ENCODE results near the gene SLC22A15.

- no peak for TF ChIP-seq EZH2 (IDR thresholded peaks at IDR 0.05; ENCODE audit: low read length)
- TF ChIP-seq, protein P1, sequence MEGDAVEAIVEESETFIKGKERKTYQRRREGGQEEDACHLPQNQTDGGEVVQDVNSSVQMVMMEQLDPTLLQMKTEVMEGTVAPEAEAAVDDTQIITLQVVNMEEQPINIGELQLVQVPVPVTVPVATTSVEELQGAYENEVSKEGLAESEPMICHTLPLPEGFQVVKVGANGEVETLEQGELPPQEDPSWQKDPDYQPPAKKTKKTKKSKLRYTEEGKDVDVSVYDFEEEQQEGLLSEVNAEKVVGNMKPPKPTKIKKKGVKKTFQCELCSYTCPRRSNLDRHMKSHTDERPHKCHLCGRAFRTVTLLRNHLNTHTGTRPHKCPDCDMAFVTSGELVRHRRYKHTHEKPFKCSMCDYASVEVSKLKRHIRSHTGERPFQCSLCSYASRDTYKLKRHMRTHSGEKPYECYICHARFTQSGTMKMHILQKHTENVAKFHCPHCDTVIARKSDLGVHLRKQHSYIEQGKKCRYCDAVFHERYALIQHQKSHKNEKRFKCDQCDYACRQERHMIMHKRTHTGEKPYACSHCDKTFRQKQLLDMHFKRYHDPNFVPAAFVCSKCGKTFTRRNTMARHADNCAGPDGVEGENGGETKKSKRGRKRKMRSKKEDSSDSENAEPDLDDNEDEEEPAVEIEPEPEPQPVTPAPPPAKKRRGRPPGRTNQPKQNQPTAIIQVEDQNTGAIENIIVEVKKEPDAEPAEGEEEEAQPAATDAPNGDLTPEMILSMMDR (optimal IDR thresholded peaks at IDR 0.05 in 1 of 3, IDR thresholded peaks at IDR 0.05 in 1 of 3, conservative IDR thresholded peaks at IDR 0.05 in 1 of 3; ENCODE audit: extremely low read depth in 1 of 3, insufficient read depth in 2 of 3, low read length in 3 of 3) = no peak
These were observed 697 bp downstream of the SLC22A15 start for GRCh38 chr1:115976921-115977498.

All from keratinocyte (primary cell).